ENCODE results near the gene CHST13. TPM values are rescaled to one million over a fixed set of nuclear protein-coding genes. Genes with fewer than 3 reads are reported as not detected.

The CHST13 gene
- total RNA-seq, 2 experiments from 2014 or later = not detected

GRCh38 chr3:126539558-126540250 lies 15.7 kb downstream of the CHST13 start:
- POLR2A ChIA-PET = no interaction called here
- Mint-ChIP-seq H3K9me3 (peaks cover 4% of the 10 kb centered on the region), H3K27me3 (no peaks in the 10 kb centered on the region), H3K36me3 (ENCODE audit: low read depth) (no peaks in the 10 kb centered on the region), H3K4me1 (peaks cover 3% of the 10 kb centered on the region), H3K27ac (no peak overlapping the region), H3K4me3 (no peak overlapping the region)
- no peak for DNase-seq
- CTCF ChIA-PET = no interaction called here

GRCh38 chr3:126540342-126540849 lies 16.4 kb downstream of the CHST13 start:
- no peak overlapping the region for H3K27ac Mint-ChIP-seq
- H3K4me1 Mint-ChIP-seq = peaks cover 3% of the 10 kb centered on the region
- CTCF ChIA-PET = no interaction called here
- H3K9me3 Mint-ChIP-seq = peaks cover 4% of the 10 kb centered on the region
- H3K4me3 Mint-ChIP-seq = no peak overlapping the region
- POLR2A ChIA-PET = no interaction called here
- no peaks in the 10 kb centered on the region for H3K36me3 Mint-ChIP-seq (ENCODE audit: low read depth)
- no peaks in the 10 kb centered on the region for H3K27me3 Mint-ChIP-seq
- DNase-seq = no peak

DNA sequence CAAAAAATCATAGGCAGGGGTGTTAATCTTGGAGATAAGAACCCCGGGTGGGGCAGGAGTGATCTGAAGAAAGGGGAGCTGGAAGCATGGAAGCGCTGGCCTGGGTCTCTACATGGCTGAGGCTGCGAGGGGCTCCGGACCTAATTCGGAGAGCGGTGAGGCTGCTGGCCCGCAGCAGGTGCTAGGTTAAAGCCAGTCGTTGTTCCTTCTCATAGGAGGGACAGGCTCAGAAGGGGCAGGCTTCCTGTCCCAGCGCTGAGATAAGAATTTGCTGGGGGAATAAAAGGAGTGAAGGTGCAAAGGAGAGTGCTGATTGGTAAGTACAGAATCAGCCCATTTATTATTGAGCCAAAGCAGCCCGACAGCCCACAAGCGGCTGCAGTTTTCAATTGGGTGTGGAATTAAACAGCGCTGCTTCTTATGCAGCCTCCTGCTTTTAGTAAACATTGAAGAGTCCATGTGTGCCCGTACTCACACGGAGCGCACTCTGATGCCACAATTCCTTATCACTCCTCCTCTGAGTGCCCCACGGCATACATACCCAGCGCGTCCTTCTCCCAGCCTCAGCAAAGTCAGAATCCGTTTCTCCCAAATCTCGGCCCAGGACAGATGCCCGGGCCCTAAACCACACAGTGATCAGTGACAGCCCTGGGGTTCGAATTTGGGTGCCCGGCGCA lies 17.1 kb downstream of the CHST13 start:
- POLR2A ChIA-PET = no interaction called here
- Mint-ChIP-seq H3K4me1 (peaks cover 3% of the 10 kb centered on the region), H3K27me3 (no peaks in the 10 kb centered on the region), H3K9me3 (peaks cover 4% of the 10 kb centered on the region), H3K27ac (no peak overlapping the region), H3K36me3 (ENCODE audit: low read depth) (no peaks in the 10 kb centered on the region), H3K4me3 (no peak overlapping the region)
- DNase-seq = no peak
- CTCF ChIA-PET = no interaction called here

DNA sequence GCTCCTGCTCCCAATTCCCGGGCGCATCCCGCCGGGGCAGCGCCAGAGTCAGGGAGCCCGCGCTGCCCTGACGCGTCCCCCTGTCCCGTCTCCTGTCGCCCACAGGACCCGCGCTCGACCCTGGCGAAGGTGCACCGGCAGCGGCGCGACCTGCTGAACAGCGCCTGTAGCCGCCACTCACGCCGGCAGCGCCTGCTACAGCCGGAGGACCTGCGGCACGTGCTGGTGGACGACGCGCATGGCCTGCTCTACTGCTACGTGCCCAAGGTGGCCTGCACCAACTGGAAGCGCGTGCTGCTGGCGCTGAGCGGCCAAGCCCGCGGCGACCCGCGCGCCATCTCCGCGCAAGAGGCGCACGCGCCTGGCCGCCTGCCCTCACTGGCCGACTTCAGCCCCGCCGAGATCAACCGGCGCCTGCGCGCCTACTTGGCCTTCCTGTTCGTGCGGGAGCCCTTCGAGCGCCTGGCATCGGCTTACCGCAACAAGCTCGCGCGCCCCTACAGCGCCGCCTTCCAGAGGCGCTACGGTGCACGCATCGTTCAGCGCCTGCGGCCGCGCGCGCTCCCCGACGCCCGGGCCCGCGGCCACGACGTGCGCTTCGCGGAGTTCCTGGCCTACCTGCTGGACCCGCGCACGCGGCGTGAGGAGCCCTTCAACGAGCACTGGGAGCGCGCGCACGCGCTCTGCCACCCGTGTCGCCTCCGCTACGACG lies 17.8 kb downstream of the CHST13 start:
- POLR2A ChIA-PET = no interaction called here
- H3K36me3 Mint-ChIP-seq (ENCODE audit: low read depth) = no peaks in the 10 kb centered on the region

GRCh38 chr3:126542340-126543241 lies 18.6 kb downstream of the CHST13 start:
- CTCF ChIA-PET = no interaction called here
- Mint-ChIP-seq H3K4me1 (peaks cover 3% of the 10 kb centered on the region), H3K27me3 (peaks cover 1% of the 10 kb centered on the region)

More for the DNA sequence above, 17.8 kb downstream of the CHST13 start:
- DNase-seq = no peak
- CTCF ChIA-PET = no interaction called here
- no peak overlapping the region for H3K27ac Mint-ChIP-seq
- peaks cover 3% of the 10 kb centered on the region for H3K4me1 Mint-ChIP-seq
- no peak overlapping the region for H3K4me3 Mint-ChIP-seq
- H3K27me3 Mint-ChIP-seq = peaks cover 1% of the 10 kb centered on the region
- H3K9me3 Mint-ChIP-seq = peaks cover 4% of the 10 kb centered on the region

GRCh38 chr3:126543457-126544061 lies 19.6 kb downstream of the CHST13 start:
- no peak for DNase-seq
- Mint-ChIP-seq H3K4me1 (peaks cover 3% of the 10 kb centered on the region), H3K36me3 (ENCODE audit: low read depth) (no peaks in the 10 kb centered on the region), H3K9me3 (peaks cover 4% of the 10 kb centered on the region), H3K4me3 (no peak overlapping the region), H3K27ac (no peak overlapping the region), H3K27me3 (peaks cover 1% of the 10 kb centered on the region)
- ChIA-PET POLR2A (no interaction called here), CTCF (interaction anchor here (1.1 kb wide), 1 partner anchor 21 kb away, joined by 4 read pairs; no protein-coding TSS in a partner anchor)

More at GRCh38 chr3:126542340-126543241, 18.6 kb downstream of the CHST13 start:
- no peak overlapping the region for H3K27ac Mint-ChIP-seq
- POLR2A ChIA-PET = no interaction called here
- H3K36me3 Mint-ChIP-seq (ENCODE audit: low read depth) = no peaks in the 10 kb centered on the region
- no peak for DNase-seq
- H3K9me3 Mint-ChIP-seq = peaks cover 4% of the 10 kb centered on the region
- no peak overlapping the region for H3K4me3 Mint-ChIP-seq

DNA sequence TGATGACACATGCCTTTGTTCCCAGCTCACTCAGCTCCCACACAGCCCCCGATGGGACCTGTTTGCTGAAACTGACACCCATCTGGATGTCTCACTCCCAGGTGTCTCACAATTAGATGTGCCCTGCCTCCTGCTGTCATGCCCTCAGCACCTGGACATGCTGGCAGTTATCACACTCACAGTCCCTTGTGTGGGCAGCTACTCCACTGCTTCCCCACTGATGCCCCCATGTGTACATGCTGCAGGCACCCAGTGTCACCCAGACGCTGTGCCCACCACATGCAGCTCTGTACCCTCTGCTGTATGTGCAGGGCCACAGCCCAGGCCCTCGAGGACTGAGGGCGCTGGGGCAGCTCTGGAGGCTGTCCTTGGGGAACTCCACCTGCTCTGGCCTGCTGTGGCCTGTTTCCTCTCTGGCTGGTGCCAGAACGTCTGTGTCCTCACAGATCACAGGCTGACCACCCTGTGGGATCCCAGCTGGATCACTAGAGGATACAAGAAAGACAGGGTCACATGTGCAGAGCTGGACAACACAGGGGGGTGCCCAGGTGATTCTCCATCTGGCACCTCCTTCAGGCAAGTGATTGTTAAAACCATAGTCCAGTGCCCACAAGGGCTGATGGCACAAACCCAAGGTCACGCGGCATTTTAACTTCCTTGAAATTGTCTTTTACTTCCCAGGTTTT lies 20.8 kb downstream of the CHST13 start:
- H3K27me3 Mint-ChIP-seq = peaks cover 1% of the 10 kb centered on the region
- peaks cover 3% of the 10 kb centered on the region for H3K4me1 Mint-ChIP-seq
- no peak overlapping the region for H3K4me3 Mint-ChIP-seq
- DNase-seq = no peak
- ChIA-PET POLR2A (no interaction called here), CTCF (interaction anchor here (1.1 kb wide), 1 partner anchor 22 kb away, joined by 4 read pairs; no protein-coding TSS in a partner anchor)
- peaks cover 3% of the 10 kb centered on the region for H3K9me3 Mint-ChIP-seq
- no peaks in the 10 kb centered on the region for H3K36me3 Mint-ChIP-seq (ENCODE audit: low read depth)
- no peak overlapping the region for H3K27ac Mint-ChIP-seq

DNA sequence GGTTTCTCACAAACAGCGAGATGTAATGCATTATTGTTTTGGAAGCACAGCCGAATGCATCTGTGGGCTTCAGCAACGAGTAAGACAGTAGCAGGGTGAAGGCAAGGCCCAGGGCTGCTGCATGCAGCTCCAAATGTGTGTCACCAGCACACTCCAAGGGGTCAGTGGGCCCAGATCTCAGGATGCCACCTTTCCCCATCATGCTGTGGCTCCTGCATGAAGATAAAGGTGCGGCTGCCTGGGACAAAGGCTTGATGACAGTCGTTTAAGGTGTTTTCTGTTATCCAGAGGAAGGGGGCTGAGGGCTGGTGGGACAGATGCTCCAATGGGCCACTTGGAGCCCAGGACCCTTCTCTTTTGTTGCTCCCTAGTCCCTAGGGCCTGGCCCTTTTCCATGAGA lies 21.6 kb downstream of the CHST13 start:
- peaks cover 3% of the 10 kb centered on the region for H3K27me3 Mint-ChIP-seq
- no peak for DNase-seq
- peaks cover 2% of the 10 kb centered on the region for H3K4me1 Mint-ChIP-seq
- POLR2A ChIA-PET = no interaction called here
- H3K9me3 Mint-ChIP-seq = no peaks in the 10 kb centered on the region
- H3K36me3 Mint-ChIP-seq (ENCODE audit: low read depth) = no peaks in the 10 kb centered on the region
- H3K27ac Mint-ChIP-seq = no peak overlapping the region
- CTCF ChIA-PET = no interaction called here
- H3K4me3 Mint-ChIP-seq = no peak overlapping the region

- no peak overlapping the region for H3K4me3 Mint-ChIP-seq
- ChIA-PET CTCF (no interaction called here), POLR2A (no interaction called here)
- H3K4me1 Mint-ChIP-seq = no peaks in the 10 kb centered on the region
- no peaks in the 10 kb centered on the region for H3K36me3 Mint-ChIP-seq (ENCODE audit: low read depth)
- no peak overlapping the region for H3K27ac Mint-ChIP-seq
- peaks cover 3% of the 10 kb centered on the region for H3K27me3 Mint-ChIP-seq
- no peaks in the 10 kb centered on the region for H3K9me3 Mint-ChIP-seq
- no peak for DNase-seq
These were observed 22.1 kb downstream of the CHST13 start for GRCh38 chr3:126546013-126546412.

DNA sequence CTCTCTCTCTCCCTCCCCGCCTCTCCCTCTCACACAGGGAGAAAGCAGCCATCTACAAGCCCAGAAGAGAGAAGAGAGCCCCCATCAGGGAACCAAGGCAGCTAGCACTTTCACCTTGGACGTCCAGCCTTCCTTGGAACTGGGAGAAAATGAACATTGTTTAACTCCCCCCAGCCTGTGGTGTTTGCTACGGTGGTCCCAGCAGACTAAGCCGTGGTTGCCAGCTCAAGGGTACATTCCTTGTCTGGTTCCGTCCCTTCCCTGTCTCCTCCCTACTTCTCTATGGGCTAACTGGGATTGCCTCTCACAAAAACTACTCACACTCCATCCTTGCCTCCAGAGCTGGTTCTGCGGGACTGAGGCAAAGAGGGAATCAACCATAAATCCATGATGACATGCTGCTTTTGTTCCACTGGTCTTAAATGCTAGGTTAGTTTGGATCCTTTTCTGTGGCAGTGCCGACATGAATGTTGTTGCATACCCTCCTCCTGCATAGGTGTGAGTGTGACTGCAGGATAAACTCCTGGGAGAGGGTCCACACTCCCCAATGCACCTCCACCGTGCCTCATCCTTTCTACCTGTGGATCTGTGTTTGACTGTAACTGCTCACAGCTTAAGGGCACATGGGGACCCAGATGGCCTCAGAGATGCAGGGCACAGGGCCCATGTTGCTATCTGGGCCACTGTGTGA lies 22.7 kb downstream of the CHST13 start:
- Mint-ChIP-seq H3K27me3 (peaks cover 3% of the 10 kb centered on the region), H3K36me3 (ENCODE audit: low read depth) (no peaks in the 10 kb centered on the region), H3K9me3 (no peaks in the 10 kb centered on the region), H3K27ac (no peak overlapping the region), H3K4me1 (no peaks in the 10 kb centered on the region), H3K4me3 (no peak overlapping the region)
- POLR2A ChIA-PET = no interaction called here
- no peak for DNase-seq
- CTCF ChIA-PET = interaction anchor here (0.6 kb wide), 1 partner anchor 202 kb away, joined by 3 read pairs; no protein-coding TSS in a partner anchor

- H3K36me3 Mint-ChIP-seq (ENCODE audit: low read depth) = no peaks in the 10 kb centered on the region
- no peak overlapping the region for H3K4me3 Mint-ChIP-seq
- peaks cover 3% of the 10 kb centered on the region for H3K27me3 Mint-ChIP-seq
- POLR2A ChIA-PET = no interaction called here
- H3K9me3 Mint-ChIP-seq = no peaks in the 10 kb centered on the region
- no peak for DNase-seq
- H3K4me1 Mint-ChIP-seq = no peaks in the 10 kb centered on the region
- CTCF ChIA-PET = no interaction called here
- H3K27ac Mint-ChIP-seq = no peak overlapping the region
These were observed 23.8 kb downstream of the CHST13 start for GRCh38 chr3:126547721-126548120.

All from activated CD4-positive, alpha-beta memory T cell treated with anti-CD3 and anti-CD28 coated beads, Interleukin-2, amount 10 ng/mL, durations not matched to agents 7 days and 5 days (primary cell).